8988T (cell line): ENCODE measurements around the gene ZSWIM8.

Experiments used
- DNase-seq: peaks from one replicate; pipeline ENCODE4 v3.0.0; 2011

ZSWIM8 gene

GRCh38 chr10:73850211-73850610 lies 64.8 kb downstream of the ZSWIM8 start:
- DNase-seq: no peak

- DNase-seq: no peak
Observed at GRCh38 chr10:73850863-73851461, 65.6 kb downstream of the ZSWIM8 start.
